Mucosa of descending colon (tissue), 3 donors: ENCODE results near the gene ZEB2. TPM values are rescaled to one million over a fixed set of nuclear protein-coding genes. Genes with fewer than 3 reads are reported as not detected.

ENCODE experiments used
- ATAC-seq: fragments of 200-7000 bp; cut with Tn5 transposase; one replicate; pipeline ENCODE4 v1.9.1; 2020; ENCODE audit warnings: mild to moderate bottlenecking, moderate library complexity
- DNase-seq, 3 donors: peaks; one replicate each; pipeline ENCODE4 v3.0.0-alpha.2; 2020
- H3K36me3 ChIP-seq: fragments of 200-600 bp; one replicate; pipeline ENCODE4 v1.8.0; 2021; ENCODE audit warnings: low read depth, mild to moderate bottlenecking
- H3K4me1 ChIP-seq: fragments of 200-600 bp; one replicate; pipeline ENCODE4 v1.8.0; 2021; ENCODE audit warnings: low read depth, mild to moderate bottlenecking
- H3K4me3 ChIP-seq: fragments of 200-600 bp; one replicate; pipeline ENCODE4 v1.8.0; 2021; ENCODE audit warnings: mild to moderate bottlenecking
- H3K9me3 ChIP-seq: fragments of 200-600 bp; one replicate; pipeline ENCODE4 v1.8.0; 2021; ENCODE audit warnings: mild to moderate bottlenecking
- intact Hi-C, 2 donors: fragments of 100-400 bp; cut with DNase I in 1 of 2; cut with micrococcal nuclease in 1 of 2; formaldehyde crosslinking; loops; one replicate each; pipeline versions ENCODE4 v1.11.0 to v1.11.1; 2022; cut with DNase I, micrococcal nuclease
- total RNA-seq, 3 donors: library from RNA; stranded (reverse); fragmentation: NEBNext Ultra II Directional in 2 of 3; extraction: Animal tissue kit (Norgen Biotek cat#: 25700) in 2 of 3; gene quantifications; one replicate each; pipeline versions ENCODE4 v1.2.1 to v1.2.4, GENCODE V29; 2021 to 2023
- TF ChIP-seq, protein P1 (sequence below): fragments of 200-600 bp; IDR thresholded peaks from one replicate; pipeline ENCODE4 v1.8.0; 2022; ENCODE audit warnings: antibody characterized with exemption, mild to moderate bottlenecking
- donor health status: DM: no; HTN: no; CAD: no; lungs with moderate emphysema.
- donor health status: DM: no; HTN: no; CAD: no.
- donor health status: DM: no; HTN: yes; CAD: no.

The ZEB2 gene
- total RNA-seq, 3 donors from 2014 or later, result 19.0 to 80.1 (median 48.6) TPM

GRCh38 chr2:144351687-144352086 lies 168.2 kb downstream of the ZEB2 start:
- intact Hi-C loops, result no loop called here

DNA sequence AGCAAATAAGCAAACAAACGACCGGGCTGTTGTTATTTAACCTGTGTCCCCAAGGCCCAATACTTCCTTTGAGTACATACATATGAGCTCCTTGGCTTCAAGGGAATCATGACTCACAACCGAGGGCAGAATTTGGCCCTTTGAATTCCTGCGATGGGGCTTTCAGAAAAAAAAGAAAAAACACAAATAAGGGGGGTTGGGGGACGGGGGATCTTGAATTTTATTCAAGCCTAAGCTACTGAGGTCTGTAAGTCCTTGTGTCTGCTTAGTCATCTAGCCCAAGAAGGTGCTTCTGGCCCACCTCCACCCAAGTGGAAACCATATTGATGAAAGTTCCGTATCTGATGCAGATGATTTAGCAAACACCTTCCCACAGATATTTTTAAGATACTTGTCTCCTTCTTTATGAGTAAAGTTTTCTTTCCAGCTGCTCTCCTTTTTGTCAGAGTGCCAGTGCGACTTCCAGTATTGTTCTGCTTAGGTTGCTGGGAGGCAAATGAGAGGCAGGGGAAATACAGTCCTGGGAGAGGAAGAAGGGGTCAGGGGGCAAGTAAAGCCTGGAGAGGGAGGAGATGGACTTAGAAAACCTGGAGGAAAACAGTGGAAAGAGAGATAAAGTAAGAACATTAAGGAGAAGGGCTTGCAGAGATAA lies 169.6 kb downstream of the ZEB2 start:
- ATAC-seq (no peak), DNase-seq (no peak)
- intact Hi-C loops, result no loop called here
- Histone ChIP-seq H3K4me1 (no peaks in the 10 kb centered on the region), H3K36me3 (no peaks in the 10 kb centered on the region), H3K4me3 (no peak overlapping the region), H3K9me3 (no peaks in the 10 kb centered on the region)
- TF ChIP-seq, protein P1, sequence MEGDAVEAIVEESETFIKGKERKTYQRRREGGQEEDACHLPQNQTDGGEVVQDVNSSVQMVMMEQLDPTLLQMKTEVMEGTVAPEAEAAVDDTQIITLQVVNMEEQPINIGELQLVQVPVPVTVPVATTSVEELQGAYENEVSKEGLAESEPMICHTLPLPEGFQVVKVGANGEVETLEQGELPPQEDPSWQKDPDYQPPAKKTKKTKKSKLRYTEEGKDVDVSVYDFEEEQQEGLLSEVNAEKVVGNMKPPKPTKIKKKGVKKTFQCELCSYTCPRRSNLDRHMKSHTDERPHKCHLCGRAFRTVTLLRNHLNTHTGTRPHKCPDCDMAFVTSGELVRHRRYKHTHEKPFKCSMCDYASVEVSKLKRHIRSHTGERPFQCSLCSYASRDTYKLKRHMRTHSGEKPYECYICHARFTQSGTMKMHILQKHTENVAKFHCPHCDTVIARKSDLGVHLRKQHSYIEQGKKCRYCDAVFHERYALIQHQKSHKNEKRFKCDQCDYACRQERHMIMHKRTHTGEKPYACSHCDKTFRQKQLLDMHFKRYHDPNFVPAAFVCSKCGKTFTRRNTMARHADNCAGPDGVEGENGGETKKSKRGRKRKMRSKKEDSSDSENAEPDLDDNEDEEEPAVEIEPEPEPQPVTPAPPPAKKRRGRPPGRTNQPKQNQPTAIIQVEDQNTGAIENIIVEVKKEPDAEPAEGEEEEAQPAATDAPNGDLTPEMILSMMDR, result no peak

More at GRCh38 chr2:144351687-144352086, 168.2 kb downstream of the ZEB2 start:
- TF ChIP-seq, protein P1, result no peak
- Histone ChIP-seq H3K4me3 (no peak overlapping the region), H3K9me3 (no peaks in the 10 kb centered on the region), H3K36me3 (no peaks in the 10 kb centered on the region), H3K4me1 (no peaks in the 10 kb centered on the region)
- ATAC-seq, result no peak
- no peak for DNase-seq

DNA sequence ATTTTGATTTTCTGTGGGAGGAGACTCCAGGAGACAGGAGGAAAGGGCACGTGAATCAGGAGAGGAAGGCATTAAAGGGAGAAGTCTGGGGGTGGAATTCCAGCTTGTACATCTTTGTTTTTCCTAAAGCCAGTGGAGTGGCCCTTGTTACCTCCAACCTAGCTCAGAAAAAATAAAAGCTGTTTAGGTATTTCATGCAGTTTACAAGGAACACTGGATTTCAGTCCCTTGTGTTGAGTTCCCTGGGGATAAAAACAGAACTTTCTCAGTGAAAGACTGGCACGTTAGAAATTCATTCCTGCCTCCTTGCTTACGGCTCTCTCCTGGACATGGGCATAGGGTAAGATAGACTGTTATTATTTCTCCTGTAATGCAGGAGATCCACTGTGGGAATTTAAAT lies 170.2 kb downstream of the ZEB2 start:
- no peak overlapping the region for H3K4me3 ChIP-seq
- no peaks in the 10 kb centered on the region for H3K4me1 ChIP-seq
- ATAC-seq, result no peak
- intact Hi-C loops, result no loop called here
- H3K9me3 ChIP-seq, result no peaks in the 10 kb centered on the region
- no peak for DNase-seq
- TF ChIP-seq, protein P1, result no peak
- no peaks in the 10 kb centered on the region for H3K36me3 ChIP-seq

GRCh38 chr2:144348846-144349245 lies 171.1 kb downstream of the ZEB2 start:
- TF ChIP-seq, protein P1, result no peak
- no peaks in the 10 kb centered on the region for H3K36me3 ChIP-seq
- no peak overlapping the region for H3K4me3 ChIP-seq
- ATAC-seq, result no peak
- intact Hi-C loops, result no loop called here
- no peak for DNase-seq
- H3K4me1 ChIP-seq, result no peaks in the 10 kb centered on the region
- H3K9me3 ChIP-seq, result no peaks in the 10 kb centered on the region

DNA sequence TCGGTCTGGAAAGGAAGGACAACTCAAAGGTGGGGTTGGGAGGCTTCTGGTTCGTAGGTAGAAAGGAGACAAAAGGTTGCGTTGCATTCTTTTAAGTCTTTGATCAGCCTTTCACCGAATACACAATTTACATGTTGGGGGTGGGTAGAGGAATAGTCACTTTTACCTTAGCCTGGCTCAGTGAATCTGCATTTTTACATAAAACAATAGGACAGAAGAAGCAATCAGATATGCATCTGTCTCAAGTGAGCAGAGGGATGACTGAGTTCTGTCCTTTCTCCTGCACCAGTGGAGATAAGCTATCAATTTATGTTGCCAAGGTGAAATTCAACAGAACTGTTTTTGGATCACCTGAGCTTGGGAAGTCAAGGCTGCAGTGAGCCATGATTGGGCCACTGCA lies 173.7 kb downstream of the ZEB2 start:
- H3K4me3 ChIP-seq, result no peak overlapping the region
- TF ChIP-seq, protein P1, result no peak

More for the DNA sequence above, 173.7 kb downstream of the ZEB2 start:
- intact Hi-C loops, result no loop called here
- H3K9me3 ChIP-seq, result no peaks in the 10 kb centered on the region
- peaks cover 6% of the 10 kb centered on the region for H3K4me1 ChIP-seq
- DNase-seq (no peak), ATAC-seq (no peak)
- no peaks in the 10 kb centered on the region for H3K36me3 ChIP-seq
